Osteocyte (in vitro differentiated cells): ENCODE results near the gene D2HGDH. TPM values are rescaled to one million over a fixed set of nuclear protein-coding genes. Genes with fewer than 3 reads are reported as not detected.
"Not testable (repeated sequence)": the region's sequence is repeated elsewhere in the genome, so short reads cannot be mapped to it uniquely, and the experiment has no call there.

Source experiments
- DNase-seq: peaks from one replicate; pipeline ENCODE4 v3.0.0; 2021; ENCODE audit warnings: mixed read lengths; ENCODE audit not compliant: unreplicated experiment; ENCODE audit errors: extremely low spot score
- H3K27ac Mint-ChIP-seq: one replicate; pipeline ENCODE4 v1.8.0; 2021; ENCODE audit warnings: mild to moderate bottlenecking, mixed read lengths; ENCODE audit not compliant: unreplicated experiment
- H3K27me3 Mint-ChIP-seq: one replicate; pipeline ENCODE4 v1.8.0; 2021; ENCODE audit warnings: mixed read lengths; ENCODE audit not compliant: unreplicated experiment
- H3K36me3 Mint-ChIP-seq: one replicate; pipeline ENCODE4 v1.8.0; 2021; ENCODE audit warnings: mixed read lengths; ENCODE audit not compliant: unreplicated experiment
- H3K4me1 Mint-ChIP-seq: one replicate; pipeline ENCODE4 v1.8.0; 2021; ENCODE audit warnings: mixed read lengths; ENCODE audit not compliant: unreplicated experiment
- H3K4me3 Mint-ChIP-seq: one replicate; pipeline ENCODE4 v1.8.0; 2021; ENCODE audit warnings: mild to moderate bottlenecking, moderate library complexity, mixed read lengths; ENCODE audit not compliant: unreplicated experiment
- H3K9me3 Mint-ChIP-seq: one replicate; pipeline ENCODE4 v1.8.0; 2021; ENCODE audit warnings: mixed read lengths; ENCODE audit not compliant: unreplicated experiment
- CTCF ChIP-seq: fragments of 200-600 bp; sonication (generic); IDR thresholded peaks from 2 replicates; pipeline ENCODE4 v1.5.0; 2021; ENCODE audit warnings: antibody characterized with exemption, mild to moderate bottlenecking, moderate library complexity
- total RNA-seq: library from RNA; stranded (reverse); gene quantifications from 2 replicates; pipeline ENCODE4 v1.2.1, GENCODE V29; 2021

D2HGDH gene
- total RNA-seq, 1 donor from 2014 or later: 32.5 TPM

- H3K4me1 Mint-ChIP-seq: peaks cover 16% of the 10 kb centered on the region
- H3K27ac Mint-ChIP-seq: no peak overlapping the region
- H3K36me3 Mint-ChIP-seq: peaks cover 10% of the 10 kb centered on the region
- H3K9me3 Mint-ChIP-seq: no peaks in the 10 kb centered on the region
- no peaks in the 10 kb centered on the region for H3K27me3 Mint-ChIP-seq
- TF ChIP-seq CTCF: no peak
- no peak overlapping the region for H3K4me3 Mint-ChIP-seq
- no peak for DNase-seq
These were observed 4.7 kb downstream of the D2HGDH start for GRCh38 chr2:241739177-241739576.

- H3K36me3 Mint-ChIP-seq: peaks cover 12% of the 10 kb centered on the region
- no peaks in the 10 kb centered on the region for H3K27me3 Mint-ChIP-seq
- H3K27ac Mint-ChIP-seq: no peak overlapping the region
- no peak overlapping the region for H3K4me3 Mint-ChIP-seq
- no peak for DNase-seq
- H3K9me3 Mint-ChIP-seq: no peaks in the 10 kb centered on the region
- TF ChIP-seq CTCF: no peak
- peaks cover 16% of the 10 kb centered on the region for H3K4me1 Mint-ChIP-seq
These were observed 5.2 kb downstream of the D2HGDH start for GRCh38 chr2:241739651-241740050.

- Mint-ChIP-seq H3K27me3 (no peaks in the 10 kb centered on the region), H3K4me3 (no peak overlapping the region), H3K9me3 (peaks cover 5% of the 10 kb centered on the region), H3K36me3 (peaks cover 25% of the 10 kb centered on the region), H3K27ac (no peak overlapping the region), H3K4me1 (peaks cover 12% of the 10 kb centered on the region)
- no peak for DNase-seq
- TF ChIP-seq CTCF: no peak
These were observed 6.6 kb downstream of the D2HGDH start for GRCh38 chr2:241741016-241741415.

- peaks cover 6% of the 10 kb centered on the region for H3K4me1 Mint-ChIP-seq
- H3K4me3 Mint-ChIP-seq: no peak overlapping the region
- no peak overlapping the region for H3K27ac Mint-ChIP-seq
- peaks cover 8% of the 10 kb centered on the region for H3K9me3 Mint-ChIP-seq
- peaks cover 28% of the 10 kb centered on the region for H3K36me3 Mint-ChIP-seq
- peak; percentile 80 for DNase-seq
- no peaks in the 10 kb centered on the region for H3K27me3 Mint-ChIP-seq
- TF ChIP-seq CTCF: no peak
These were observed 8.0 kb downstream of the D2HGDH start for GRCh38 chr2:241742320-241742939.

- H3K4me3 Mint-ChIP-seq, DNase-seq, H3K4me1 Mint-ChIP-seq, H3K9me3 Mint-ChIP-seq, H3K27ac Mint-ChIP-seq, H3K27me3 Mint-ChIP-seq: not testable (repeated sequence)
- peaks cover 26% of the 10 kb centered on the region for H3K36me3 Mint-ChIP-seq
These were observed 8.6 kb downstream of the D2HGDH start for GRCh38 chr2:241743008-241743407.
